GM19452 (cell line): Measurements from ENCODE around the gene DDIAS.
A peak's percentile ranks its signal among the peaks of the same experiment; 100 is the strongest.
"Not testable (repeated sequence)": the region's sequence is repeated elsewhere in the genome, so short reads cannot be mapped to it uniquely, and the experiment has no call there.

Source experiments
- ATAC-seq: cut with Tn5 transposase; IDR thresholded peaks from one replicate; pipeline ENCODE4 v1.9.1; 2021; ENCODE audit not compliant: unreplicated experiment

The DDIAS gene

DNA sequence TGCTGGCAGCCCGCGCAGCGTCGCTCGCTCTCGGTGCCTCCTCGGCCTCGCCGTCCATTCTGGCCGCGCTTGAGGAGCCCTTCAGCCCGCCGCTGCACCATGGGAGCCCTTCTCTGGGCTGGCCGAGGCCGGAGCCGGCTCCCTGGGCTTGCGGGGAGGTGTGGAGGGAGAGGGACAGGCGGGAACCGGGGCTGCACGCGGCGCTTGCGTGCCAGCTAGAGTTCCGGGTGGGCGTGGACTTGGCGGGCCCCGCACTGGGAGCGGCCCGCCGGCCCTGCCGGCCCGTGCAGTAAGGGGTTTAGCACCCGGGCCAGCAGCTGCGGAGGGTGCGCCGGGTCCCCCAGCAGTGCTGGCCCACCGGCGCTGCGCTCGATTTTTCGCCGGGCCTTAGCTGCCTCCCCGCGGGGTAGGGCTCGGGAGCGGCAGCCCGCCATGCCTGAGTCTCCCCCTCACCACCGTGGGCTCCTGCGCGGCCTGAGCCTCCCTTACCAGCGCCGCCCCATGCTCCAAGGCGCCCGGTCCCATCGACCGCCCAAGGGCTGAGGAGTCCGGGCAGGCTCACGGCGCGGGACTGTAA is 69.1 kb downstream of the DDIAS start:
- ATAC-seq = not testable (repeated sequence)

DNA sequence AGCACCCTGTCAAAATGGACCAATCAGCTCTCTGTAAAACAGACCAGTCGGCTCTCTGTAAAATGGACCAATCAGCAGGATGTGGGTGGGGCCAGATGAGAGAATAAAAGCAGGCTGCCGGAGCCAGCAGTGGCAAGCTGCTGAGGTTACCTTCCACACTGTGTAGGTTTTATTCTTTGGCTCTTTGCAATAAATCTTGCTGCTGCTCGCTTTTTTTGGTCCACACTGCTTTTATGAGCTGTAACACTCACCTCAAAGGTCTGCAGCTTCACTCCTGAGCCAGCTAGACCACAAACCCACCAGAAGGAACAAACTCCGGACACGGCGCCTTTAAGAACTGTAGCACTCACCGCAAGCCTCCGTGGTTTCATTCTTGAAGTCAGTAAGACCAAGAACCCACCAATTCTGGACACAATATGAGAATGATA is 70.0 kb downstream of the DDIAS start:
- peak; percentile 41 for ATAC-seq

DNA sequence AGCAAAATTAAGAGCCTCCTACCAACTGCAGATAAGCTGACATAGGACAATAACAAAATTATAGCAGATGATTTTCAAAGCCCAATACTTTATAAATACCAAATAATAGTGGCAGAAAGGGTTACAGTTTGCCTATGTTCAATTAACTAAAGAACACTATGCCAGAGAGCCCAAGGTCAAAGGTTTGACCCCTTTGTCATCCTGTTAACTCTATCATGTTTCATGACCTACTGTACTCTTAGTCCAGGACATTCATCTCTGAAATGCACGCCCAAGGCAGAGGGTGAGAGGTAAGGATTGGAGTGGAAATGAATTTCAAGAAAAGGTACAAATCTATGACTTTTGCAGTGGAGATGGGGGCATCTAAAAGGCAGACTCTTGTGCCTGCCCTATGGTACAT is 70.6 kb downstream of the DDIAS start:
- no peak for ATAC-seq

GRCh38 chr11:82974135-82974534 is 72.6 kb downstream of the DDIAS start:
- ATAC-seq = no peak

DNA sequence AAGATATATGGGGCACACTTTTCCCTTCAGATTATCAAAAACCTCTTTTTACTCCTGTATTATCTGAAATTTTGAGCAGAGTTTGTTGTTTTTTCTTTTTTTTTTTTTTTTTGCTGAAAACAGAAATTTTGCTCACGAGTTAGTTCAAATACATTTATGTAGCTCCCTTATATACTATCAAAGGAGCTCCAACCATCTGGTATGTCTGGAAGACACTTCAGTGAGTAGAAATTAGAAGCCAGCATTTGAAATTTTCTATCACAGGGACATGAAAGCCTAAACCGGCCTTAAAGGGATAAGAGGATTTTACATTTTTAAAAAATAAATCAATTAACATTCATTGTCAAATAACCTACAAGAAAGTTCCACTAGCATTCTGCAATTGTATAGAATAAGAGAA is 73.3 kb downstream of the DDIAS start:
- no peak for ATAC-seq

- ATAC-seq = no peak
Measured at GRCh38 chr11:82975882-82976281, 74.3 kb downstream of the DDIAS start.

DNA sequence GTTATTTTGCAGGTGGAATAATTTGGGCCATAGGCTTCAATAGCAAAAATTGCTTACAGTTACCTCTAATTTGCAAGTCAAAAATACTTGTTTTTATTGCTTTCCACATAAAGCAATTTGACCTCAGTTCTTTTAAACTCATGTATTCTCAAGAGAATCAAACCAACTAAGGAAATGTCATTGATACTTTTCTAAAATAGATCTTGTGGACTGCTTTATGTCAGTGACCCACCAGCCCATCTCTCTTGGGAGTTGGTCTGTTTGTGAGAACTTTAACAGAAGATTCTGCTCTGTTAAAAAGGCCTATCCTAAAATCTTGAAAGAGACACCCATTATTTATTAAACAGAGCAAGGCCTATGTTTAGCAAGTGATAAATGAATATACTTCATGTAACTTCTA is 75.2 kb downstream of the DDIAS start:
- no peak for ATAC-seq

GRCh38 chr11:82978422-82979099 is 77.0 kb downstream of the DDIAS start:
- peak; percentile 53 for ATAC-seq

DNA sequence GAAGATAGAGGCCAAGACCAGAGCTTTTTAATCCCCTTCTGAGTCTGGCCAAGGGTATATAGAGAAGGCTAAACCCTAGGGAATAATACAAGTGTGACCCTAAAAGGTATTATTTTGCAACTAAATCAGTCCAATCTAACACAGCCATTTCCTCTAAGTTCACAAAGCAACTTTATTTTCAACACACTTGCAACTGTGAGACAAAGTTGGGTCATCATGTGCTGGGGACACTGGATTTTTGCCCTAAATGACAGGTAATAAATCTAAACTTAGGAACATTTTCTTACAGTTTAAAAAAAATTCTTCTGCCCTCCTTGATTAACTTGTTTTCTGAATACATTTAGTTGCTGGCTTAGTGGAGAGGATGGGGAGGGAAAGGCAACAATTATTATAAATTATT is 78.3 kb downstream of the DDIAS start:
- no peak for ATAC-seq

- ATAC-seq = no peak
Measured at GRCh38 chr11:82980292-82980691, 78.8 kb downstream of the DDIAS start.

GRCh38 chr11:82980947-82981346 is 79.4 kb downstream of the DDIAS start:
- ATAC-seq = no peak

- no peak for ATAC-seq
Measured at GRCh38 chr11:82981852-82982251, 80.3 kb downstream of the DDIAS start.
